AG09319 (cell line): Measurements from ENCODE around the gene MASP1.

ENCODE experiments used
- DNase-seq: peaks from one replicate; pipeline ENCODE4 v3.0.0-alpha.2; 2010; ENCODE audit warnings: low read depth; ENCODE audit errors: extremely low read depth
- CTCF ChIP-seq: IDR thresholded peaks from 2 replicates; pipeline ENCODE4 v1.5.1; 2011; ENCODE audit warnings: low read depth, mild to moderate bottlenecking, inconsistent platforms, low read length, moderate library complexity

MASP1 gene

GRCh38 chr3:187211532-187212195 lies 79.9 kb downstream of the MASP1 start:
- no peak for DNase-seq
- no peak for TF ChIP-seq CTCF

GRCh38 chr3:187210545-187211327 lies 80.8 kb downstream of the MASP1 start:
- DNase-seq = peak; percentile 57
- no peak for TF ChIP-seq CTCF

- DNase-seq = no peak
- no peak for TF ChIP-seq CTCF
Measured at GRCh38 chr3:187210091-187210490, 81.4 kb downstream of the MASP1 start.

GRCh38 chr3:187209491-187209890 lies 82.0 kb downstream of the MASP1 start:
- DNase-seq = peak; percentile 19
- no peak for TF ChIP-seq CTCF

- no peak for TF ChIP-seq CTCF
- no peak for DNase-seq
Measured at GRCh38 chr3:187208159-187208558, 83.4 kb downstream of the MASP1 start.

GRCh38 chr3:187207624-187208023 lies 83.9 kb downstream of the MASP1 start:
- TF ChIP-seq CTCF = no peak
- DNase-seq = no peak

- DNase-seq = no peak
- no peak for TF ChIP-seq CTCF
Measured at GRCh38 chr3:187207062-187207461, 84.5 kb downstream of the MASP1 start.
